Inflammatory macrophage (primary cell): ENCODE data around the gene STARD5.
A peak's percentile ranks its signal among the peaks of the same experiment; 100 is the strongest.
"Not testable (repeated sequence)": the region's sequence is repeated elsewhere in the genome, so short reads cannot be mapped to it uniquely, and the experiment has no call there.

Experiments used
- DNase-seq, 2 donors: peaks; one replicate each; pipeline ENCODE4 v3.0.0-alpha.2; 2020 to 2022

The STARD5 gene

GRCh38 chr15:81337241-81337640 is 13.3 kb upstream of the STARD5 start:
- no peak for DNase-seq

GRCh38 chr15:81336568-81336967 is 12.6 kb upstream of the STARD5 start:
- DNase-seq: peak; percentile 22 to 26

GRCh38 chr15:81335631-81336030 is 11.7 kb upstream of the STARD5 start:
- no peak for DNase-seq

- no peak for DNase-seq
These were observed 11.0 kb upstream of the STARD5 start for GRCh38 chr15:81334768-81335435.

- no peak for DNase-seq
These were observed 9.4 kb upstream of the STARD5 start for GRCh38 chr15:81333363-81333762.

GRCh38 chr15:81332326-81332725 is 8.4 kb upstream of the STARD5 start:
- no peak for DNase-seq

- DNase-seq: no peak
These were observed 7.7 kb upstream of the STARD5 start for GRCh38 chr15:81331600-81331999.

- not testable (repeated sequence) for DNase-seq
These were observed 7.2 kb upstream of the STARD5 start for GRCh38 chr15:81331141-81331540.

GRCh38 chr15:81330366-81331090 is 6.6 kb upstream of the STARD5 start:
- peak; percentile 18 to 27 for DNase-seq

- DNase-seq: no peak
These were observed 5.5 kb upstream of the STARD5 start for GRCh38 chr15:81329446-81329845.

- peak; percentile 72 to 76 for DNase-seq
These were observed 3.6 kb upstream of the STARD5 start for GRCh38 chr15:81327516-81327915.

- DNase-seq: no peak
These were observed 2.7 kb upstream of the STARD5 start for GRCh38 chr15:81326466-81327212.

GRCh38 chr15:81323559-81323943 is 390 bp downstream of the STARD5 start:
- DNase-seq: no peak

- DNase-seq: no peak
These were observed 1.2 kb downstream of the STARD5 start for GRCh38 chr15:81322676-81323253.

- DNase-seq: no peak
These were observed 2.3 kb downstream of the STARD5 start for GRCh38 chr15:81321667-81322066.

- no peak for DNase-seq
These were observed 6.3 kb downstream of the STARD5 start for GRCh38 chr15:81317642-81318017.

- no peak for DNase-seq
These were observed 7.7 kb downstream of the STARD5 start for GRCh38 chr15:81316267-81316666.

GRCh38 chr15:81315452-81316175 is 8.3 kb downstream of the STARD5 start:
- DNase-seq: peak; percentile 19 to 59

GRCh38 chr15:81314378-81314777 is 9.6 kb downstream of the STARD5 start:
- DNase-seq: no peak

GRCh38 chr15:81313686-81314085 is 10.3 kb downstream of the STARD5 start:
- no peak for DNase-seq

GRCh38 chr15:81312790-81313543 is 11.0 kb downstream of the STARD5 start:
- DNase-seq: peak; percentile 97
